Psoas muscle (tissue), 8 donors: ENCODE measurements around the gene APOA4. TPM values are rescaled to one million over a fixed set of nuclear protein-coding genes. Genes with fewer than 3 reads are reported as not detected.
"Not testable (repeated sequence)": the region's sequence is repeated elsewhere in the genome, so short reads cannot be mapped to it uniquely, and the experiment has no call there.

Experiments
- ATAC-seq, 4 donors: fragments of 200-7000 bp; cut with Tn5 transposase; one replicate each; pipeline ENCODE4 v1.9.1; 2020; ENCODE audit warnings: moderate library complexity in 3 of 4, mild to moderate bottlenecking in 2 of 4
- DNase-seq, 2 donors: peaks; one replicate each; pipeline ENCODE4 v3.0.0-alpha.2; 2020
- H3K27ac ChIP-seq: fragments of 200-600 bp; one replicate; pipeline ENCODE4 v1.8.0; 2022
- H3K27me3 ChIP-seq, 3 donors: fragments of 200-600 bp in 1 of 3; one replicate each; pipeline versions ENCODE4 v1.6.1 to v1.8.0; 2013 to 2022; ENCODE audit warnings: low read length in 2 of 3, mild to moderate bottlenecking in 2 of 3, moderate library complexity in 1 of 3; ENCODE audit not compliant: insufficient read depth in 3 of 3
- H3K36me3 ChIP-seq, 2 donors: fragments of 200-600 bp in 1 of 2; one replicate each; pipeline versions ENCODE4 v1.6.1 to v1.8.0; 2013 to 2022; ENCODE audit warnings: low read depth in 1 of 2, mild to moderate bottlenecking in 1 of 2, moderate library complexity in 1 of 2; ENCODE audit not compliant: insufficient read depth in 1 of 2
- H3K4me1 ChIP-seq: fragments of 200-600 bp; one replicate; pipeline ENCODE4 v1.8.0; 2022
- H3K4me3 ChIP-seq: fragments of 200-600 bp; one replicate; pipeline ENCODE4 v1.8.0; 2022; ENCODE audit warnings: mild to moderate bottlenecking
- H3K9me3 ChIP-seq: fragments of 200-600 bp; one replicate; pipeline ENCODE4 v1.8.0; 2022
- WGBS, 3 donors: extraction: QIAGEN DNeasy Blood & Tissue Kit; methylation state at CpG; one replicate each; pipeline versions ENCODE4 v1.1.6 to v1.1.7; 2013; 5-methylcytosine and 5-hydroxymethylcytosine counted together
- intact Hi-C, 2 donors: fragments of 100-400 bp; cut with DNase I; formaldehyde crosslinking; loops; one replicate each; pipeline versions ENCODE4 v1.11.0 to v1.14.2; 2022
- polyA plus RNA-seq, 3 donors: library from polyadenylated mRNA; stranded (reverse); fragments of 200-250 nt; gene quantifications; one replicate each; pipeline ENCODE4 v1.2.3, GENCODE V29; 2013
- total RNA-seq, 4 donors: library from RNA; stranded (reverse); fragmentation: NEBNext Ultra II Directional in 2 of 4; extraction: Animal tissue kit (Norgen Biotek cat#: 25700) in 2 of 4; gene quantifications; one replicate each; pipeline versions ENCODE4 v1.2.1 to v1.2.4, GENCODE V29; 2021 to 2023
- TF ChIP-seq, protein P1 (sequence below): fragments of 200-600 bp; IDR thresholded peaks from one replicate; pipeline ENCODE4 v1.8.0; 2022; ENCODE audit warnings: antibody characterized with exemption
- donor health status: healthy with polysubstance abuse.
- donor health status: DM: no; HTN: no; CAD: no; lungs with moderate emphysema.
- donor health status: Bipolar disorder and iron deficiency.
- donor health status: healthy.
- donor health status: DM: yes; HTN: yes; CAD: no.
- donor health status: DM: no; HTN: no; CAD: no.
- donor health status: DM: no; HTN: no; CAD: no.
- donor health status: DM: yes; HTN: yes; CAD: no.

APOA4 gene
- total and polyA plus RNA-seq, 7 donors = 0.44 to 6.0 (median 0.50) TPM; not detected in 4

DNA sequence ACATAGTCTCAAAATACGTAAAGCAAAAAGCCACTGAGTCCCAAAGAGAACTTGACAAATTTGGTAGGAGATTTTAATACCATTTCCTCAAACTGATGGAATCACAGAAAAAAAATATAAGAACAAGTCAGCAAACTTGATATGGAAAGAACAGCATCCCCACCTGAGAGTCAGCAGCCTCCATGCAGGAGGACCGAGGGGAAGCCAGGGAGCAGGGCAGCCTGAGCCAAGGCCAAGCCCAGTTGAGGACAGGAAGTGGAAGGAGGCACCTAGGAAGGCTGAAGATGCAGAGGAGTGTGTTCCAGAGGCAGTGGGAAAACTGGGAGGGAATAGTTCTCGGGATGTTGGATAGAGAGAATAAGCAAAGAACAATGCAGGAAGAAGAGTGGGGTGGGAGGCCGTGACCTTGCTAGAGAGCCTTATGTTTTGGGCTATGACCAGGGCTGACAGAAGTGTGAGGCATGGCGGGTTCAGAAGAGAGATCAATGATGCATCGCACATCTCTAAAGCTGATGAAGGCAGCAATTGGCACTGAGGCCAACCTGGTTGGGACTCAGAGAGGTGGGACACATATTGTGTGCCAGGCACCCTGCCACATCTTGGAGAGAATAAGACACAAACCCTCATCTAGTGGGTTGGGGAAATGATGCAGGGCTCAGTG lies 15.4 kb downstream of the APOA4 start:
- no peaks in the 10 kb centered on the region for H3K36me3 ChIP-seq
- no peak overlapping the region for H3K27ac ChIP-seq
- intact Hi-C loops = no loop called here
- TF ChIP-seq, protein P1, sequence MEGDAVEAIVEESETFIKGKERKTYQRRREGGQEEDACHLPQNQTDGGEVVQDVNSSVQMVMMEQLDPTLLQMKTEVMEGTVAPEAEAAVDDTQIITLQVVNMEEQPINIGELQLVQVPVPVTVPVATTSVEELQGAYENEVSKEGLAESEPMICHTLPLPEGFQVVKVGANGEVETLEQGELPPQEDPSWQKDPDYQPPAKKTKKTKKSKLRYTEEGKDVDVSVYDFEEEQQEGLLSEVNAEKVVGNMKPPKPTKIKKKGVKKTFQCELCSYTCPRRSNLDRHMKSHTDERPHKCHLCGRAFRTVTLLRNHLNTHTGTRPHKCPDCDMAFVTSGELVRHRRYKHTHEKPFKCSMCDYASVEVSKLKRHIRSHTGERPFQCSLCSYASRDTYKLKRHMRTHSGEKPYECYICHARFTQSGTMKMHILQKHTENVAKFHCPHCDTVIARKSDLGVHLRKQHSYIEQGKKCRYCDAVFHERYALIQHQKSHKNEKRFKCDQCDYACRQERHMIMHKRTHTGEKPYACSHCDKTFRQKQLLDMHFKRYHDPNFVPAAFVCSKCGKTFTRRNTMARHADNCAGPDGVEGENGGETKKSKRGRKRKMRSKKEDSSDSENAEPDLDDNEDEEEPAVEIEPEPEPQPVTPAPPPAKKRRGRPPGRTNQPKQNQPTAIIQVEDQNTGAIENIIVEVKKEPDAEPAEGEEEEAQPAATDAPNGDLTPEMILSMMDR = no peak
- 90 to 93% (median 92%) methylated on average over 6 of the region's 6 CpGs for WGBS, 3 donors
- no peaks in the 10 kb centered on the region for H3K4me1 ChIP-seq
- ATAC-seq (no peak), DNase-seq (no peak)
- no peaks in the 10 kb centered on the region for H3K27me3 ChIP-seq
- H3K4me3 ChIP-seq = no peak overlapping the region
- H3K9me3 ChIP-seq = no peaks in the 10 kb centered on the region

DNA sequence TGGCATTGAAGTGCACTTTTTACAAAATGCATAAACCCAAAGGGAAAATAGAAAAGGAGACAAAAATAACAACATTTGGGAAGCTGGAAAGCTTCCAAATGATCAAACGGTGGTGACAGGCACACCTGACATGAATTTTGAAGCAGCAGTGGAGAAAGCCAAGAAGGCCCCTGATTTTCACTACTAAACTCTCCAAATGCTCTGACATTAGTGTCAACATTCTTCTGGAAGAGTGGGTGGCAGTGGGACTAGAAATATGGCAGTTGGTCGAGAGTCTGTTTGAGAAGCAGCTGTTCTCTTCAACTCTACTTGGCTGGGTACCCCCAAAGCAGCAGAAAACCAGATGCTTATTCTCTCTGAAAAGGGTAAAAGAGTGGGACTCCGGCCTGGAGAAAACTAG lies 19.1 kb downstream of the APOA4 start:
- TF ChIP-seq, protein P1 = no peak
- no peaks in the 10 kb centered on the region for H3K9me3 ChIP-seq
- H3K4me1 ChIP-seq = no peaks in the 10 kb centered on the region
- no peaks in the 10 kb centered on the region for H3K36me3 ChIP-seq
- H3K27me3 ChIP-seq = no peaks in the 10 kb centered on the region
- 36 to 44% (median 38%) methylated on average over 3 of the region's 3 CpGs for WGBS, 3 donors
- no peak overlapping the region for H3K4me3 ChIP-seq
- DNase-seq (no peak), ATAC-seq (no peak)
- H3K27ac ChIP-seq = no peak overlapping the region
- intact Hi-C loops = no loop called here

DNA sequence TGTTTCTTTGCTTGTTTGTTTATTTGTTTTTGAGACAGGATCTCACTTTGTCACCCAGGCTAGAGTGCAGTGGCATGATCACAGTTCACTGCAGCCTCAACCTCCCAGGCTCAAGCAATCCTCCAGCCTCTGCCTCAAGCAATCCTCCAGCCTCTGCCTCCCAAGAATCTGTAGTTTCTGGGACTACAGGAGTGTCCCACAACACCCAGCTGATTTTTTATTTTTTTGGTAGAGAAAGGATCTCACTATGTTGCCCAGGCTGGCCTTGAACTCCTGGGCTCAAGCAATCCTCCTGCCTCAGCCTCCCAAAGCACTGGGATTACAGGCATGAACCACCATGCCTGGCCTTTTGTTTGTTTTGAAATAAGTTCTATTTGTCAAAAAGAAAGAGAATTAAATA lies 21.4 kb downstream of the APOA4 start:
- ATAC-seq, intact Hi-C loops, H3K27ac ChIP-seq, H3K4me1 ChIP-seq, H3K4me3 ChIP-seq, H3K9me3 ChIP-seq, H3K36me3 ChIP-seq, DNase-seq, H3K27me3 ChIP-seq: not testable (repeated sequence)

DNA sequence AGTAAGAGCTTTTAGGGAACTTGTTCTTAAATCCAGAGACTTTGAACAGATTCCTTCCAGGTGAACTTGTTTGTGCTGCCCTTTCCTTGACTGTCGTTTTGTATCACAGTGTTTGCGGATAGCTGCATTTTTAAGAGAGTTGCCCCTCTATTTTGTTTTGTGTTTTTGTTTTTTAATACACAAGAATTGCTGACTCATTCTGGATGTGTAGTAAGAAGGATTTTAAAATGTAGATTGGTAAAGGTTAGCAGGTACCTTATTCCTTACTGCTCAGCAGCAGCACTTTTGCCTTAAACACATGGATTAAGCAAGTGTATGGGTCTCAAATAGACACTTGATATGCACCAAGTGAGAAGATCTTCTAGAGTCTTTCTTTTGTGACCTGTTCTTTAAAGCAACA lies 22.5 kb downstream of the APOA4 start:
- H3K9me3 ChIP-seq = no peaks in the 10 kb centered on the region
- no peak for ATAC-seq
- 87 to 95% (median 93%) methylated on average over 2 of the region's 2 CpGs for WGBS, 3 donors

DNA sequence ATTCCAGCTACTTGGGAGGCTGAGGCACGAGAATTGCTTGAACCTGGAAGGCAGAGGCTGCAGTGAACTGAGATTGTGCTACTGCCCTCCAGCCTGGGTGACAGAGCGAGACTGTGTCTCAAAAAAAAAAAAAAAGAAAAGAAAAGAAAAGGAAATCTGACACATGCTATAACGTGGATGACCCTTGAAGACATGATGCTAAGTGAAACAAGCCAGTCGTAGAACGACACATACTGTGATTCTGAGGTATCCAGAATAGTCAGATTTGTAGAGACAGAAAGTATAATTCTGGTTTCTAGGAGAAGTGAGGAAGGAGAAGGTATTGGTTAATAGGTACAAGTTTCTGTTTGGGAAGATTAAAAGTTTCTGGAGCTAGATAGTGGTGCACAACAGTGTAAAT lies 24.7 kb downstream of the APOA4 start:
- DNase-seq = no peak

More for the DNA sequence above, 22.5 kb downstream of the APOA4 start:
- Histone ChIP-seq H3K36me3 (no peaks in the 10 kb centered on the region), H3K27ac (no peak overlapping the region), H3K27me3 (no peaks in the 10 kb centered on the region), H3K4me1 (no peaks in the 10 kb centered on the region), H3K4me3 (no peak overlapping the region)
- no peak for DNase-seq
- TF ChIP-seq, protein P1 = no peak
- intact Hi-C loops = no loop called here

More for the DNA sequence above, 24.7 kb downstream of the APOA4 start:
- 77 to 83% (median 82%) methylated on average over 5 of the region's 5 CpGs for WGBS, 3 donors
- no peak for ATAC-seq
- H3K4me3 ChIP-seq = no peak overlapping the region
- no peak overlapping the region for H3K27ac ChIP-seq
- intact Hi-C loops = no loop called here
- H3K36me3 ChIP-seq = no peaks in the 10 kb centered on the region
- H3K9me3 ChIP-seq = no peaks in the 10 kb centered on the region
- TF ChIP-seq, protein P1 = no peak
- H3K27me3 ChIP-seq = no peaks in the 10 kb centered on the region
- H3K4me1 ChIP-seq = no peaks in the 10 kb centered on the region
